ENCODE results near the gene GLIS1. TPM values are rescaled to one million over a fixed set of nuclear protein-coding genes. Genes with fewer than 3 reads are reported as not detected.

GLIS1 gene
- total RNA-seq, 2 donors from 2014 or later: not detected

DNA sequence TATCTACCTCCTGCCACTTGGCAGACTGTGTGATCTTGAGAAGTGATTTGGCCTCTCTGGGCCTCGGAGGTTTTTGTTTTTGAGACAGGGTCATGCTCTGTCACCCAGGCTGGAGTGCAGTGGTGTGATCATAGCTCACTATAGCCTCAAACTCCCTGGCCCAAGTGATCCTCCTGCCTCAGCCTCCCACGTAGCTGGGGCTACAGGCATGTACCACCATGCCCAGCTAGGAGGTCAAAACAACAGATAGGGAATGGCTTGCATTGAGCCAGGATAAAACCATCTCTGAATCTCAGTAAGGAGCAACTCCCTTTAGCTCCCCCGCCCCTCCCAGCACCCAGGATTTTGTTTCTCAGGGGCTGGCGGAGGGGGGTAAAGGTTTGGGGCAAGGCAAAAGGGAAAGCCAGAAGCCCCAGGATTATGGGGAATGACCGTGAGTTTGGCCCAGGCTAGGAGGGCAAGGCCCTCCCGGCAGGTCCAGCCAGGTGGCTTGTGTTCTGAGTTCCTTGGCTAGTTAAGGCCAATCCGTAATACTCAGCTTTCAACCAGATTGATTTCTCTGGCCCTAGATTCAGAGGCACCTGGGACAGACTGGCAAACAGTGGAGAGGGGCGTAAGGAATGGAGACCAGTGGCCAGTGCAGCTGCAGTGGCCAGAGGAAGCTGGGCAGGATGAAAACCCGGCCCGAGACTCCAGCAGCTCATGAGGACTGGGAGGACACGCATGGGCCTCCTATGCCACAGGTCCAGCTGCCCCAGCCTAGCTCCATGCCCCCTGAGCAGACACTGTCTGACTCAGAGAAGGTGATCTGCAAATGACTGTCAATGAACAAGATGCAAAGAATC is 149.7 kb downstream of the GLIS1 start:
- Mint-ChIP-seq H3K27me3 (no peaks in the 10 kb centered on the region), H3K4me1 (peaks cover 5% of the 10 kb centered on the region), H3K4me3 (no peak overlapping the region), H3K36me3 (ENCODE audit: low read depth) (no peaks in the 10 kb centered on the region), H3K27ac (no peak overlapping the region), H3K9me3 (no peaks in the 10 kb centered on the region)
- ATAC-seq (replicated peaks): no peak

DNA sequence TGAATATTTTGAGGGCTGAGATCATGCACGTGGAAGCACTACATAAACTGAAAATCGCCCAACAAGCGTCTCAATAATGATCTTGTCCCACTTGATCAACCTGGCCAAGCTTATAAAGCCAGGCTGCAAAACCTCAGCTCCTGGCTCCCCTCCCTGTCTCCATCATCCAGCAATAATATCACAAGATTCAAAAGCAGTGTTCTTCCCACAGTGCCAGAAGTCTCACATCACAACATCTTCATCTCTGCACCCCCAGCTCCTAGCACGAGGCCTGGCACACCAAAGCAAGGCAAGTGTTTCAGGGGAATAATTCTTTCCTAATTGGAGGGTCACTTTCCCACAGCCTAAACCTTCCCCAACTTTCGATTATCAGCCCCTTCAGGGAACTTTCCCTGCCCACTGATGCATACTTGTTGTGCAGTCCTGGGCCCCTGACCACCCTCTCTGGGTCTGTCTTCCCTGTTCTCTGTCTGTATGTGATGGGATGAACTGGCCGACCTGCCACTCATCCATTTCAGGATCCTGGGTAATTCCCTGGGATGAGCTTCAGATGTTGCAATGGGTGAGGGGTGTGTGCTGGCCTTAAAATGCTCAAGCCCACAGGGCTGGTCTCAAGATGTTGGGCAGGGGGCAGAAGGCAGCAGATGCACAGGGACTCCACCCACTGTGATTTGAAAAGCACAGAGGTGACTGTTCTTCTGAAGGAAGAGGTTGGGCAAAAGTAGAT is 150.7 kb downstream of the GLIS1 start:
- H3K27ac Mint-ChIP-seq: no peak overlapping the region
- H3K4me1 Mint-ChIP-seq: peaks cover 5% of the 10 kb centered on the region
- no peaks in the 10 kb centered on the region for H3K27me3 Mint-ChIP-seq
- ATAC-seq (replicated peaks): no peak
- H3K9me3 Mint-ChIP-seq: no peaks in the 10 kb centered on the region
- H3K4me3 Mint-ChIP-seq: no peak overlapping the region
- H3K36me3 Mint-ChIP-seq (ENCODE audit: low read depth): no peaks in the 10 kb centered on the region

GRCh38 chr1:53587252-53587988 is 151.5 kb downstream of the GLIS1 start:
- ATAC-seq (replicated peaks): no peak
- H3K27me3 Mint-ChIP-seq: no peaks in the 10 kb centered on the region
- no peak overlapping the region for H3K27ac Mint-ChIP-seq
- H3K4me1 Mint-ChIP-seq: peaks cover 5% of the 10 kb centered on the region
- no peaks in the 10 kb centered on the region for H3K36me3 Mint-ChIP-seq (ENCODE audit: low read depth)
- no peak overlapping the region for H3K4me3 Mint-ChIP-seq
- H3K9me3 Mint-ChIP-seq: no peaks in the 10 kb centered on the region

DNA sequence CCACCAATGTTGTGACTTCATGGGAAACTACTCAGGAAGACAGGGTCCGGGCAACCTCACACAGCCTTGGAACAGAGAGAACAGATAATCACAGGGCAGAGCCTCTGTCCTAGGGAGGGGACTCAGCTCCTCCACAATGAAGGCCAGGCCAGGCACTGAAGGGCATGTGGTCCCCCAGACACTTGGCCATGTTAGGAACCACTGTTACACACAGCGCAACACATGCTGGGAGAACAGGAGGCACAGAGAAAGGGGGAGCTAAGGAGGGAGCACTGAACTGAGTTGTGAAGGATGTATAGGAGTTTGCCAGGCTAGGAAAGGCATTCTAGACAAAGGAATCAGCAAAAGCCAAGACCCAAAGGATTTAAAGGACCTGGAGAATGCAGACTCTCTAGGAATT is 152.2 kb downstream of the GLIS1 start:
- no peak for ATAC-seq (replicated peaks)
- Mint-ChIP-seq H3K27ac (no peak overlapping the region), H3K9me3 (no peaks in the 10 kb centered on the region), H3K27me3 (no peaks in the 10 kb centered on the region), H3K4me1 (peaks cover 5% of the 10 kb centered on the region), H3K36me3 (ENCODE audit: low read depth) (no peaks in the 10 kb centered on the region), H3K4me3 (no peak overlapping the region)

DNA sequence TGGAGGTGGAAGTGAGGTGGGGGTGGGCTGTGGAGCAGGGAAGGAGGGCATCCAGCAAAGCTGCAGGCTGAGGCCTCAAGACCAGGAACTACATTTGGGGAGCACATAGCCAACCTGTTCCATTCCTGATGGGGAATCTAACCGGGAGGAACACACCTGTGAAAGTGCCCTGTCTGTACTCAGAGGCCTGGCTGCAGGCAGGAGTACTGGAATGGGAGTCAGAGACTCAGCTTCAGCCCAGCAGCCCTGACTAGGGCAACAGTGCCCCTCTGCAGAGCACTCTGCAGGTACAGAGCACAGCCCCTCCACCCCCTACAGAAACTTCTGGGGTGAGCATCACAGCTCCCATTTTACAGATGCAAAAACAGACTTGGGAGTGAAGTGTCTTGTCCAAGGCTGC is 153.4 kb downstream of the GLIS1 start:
- Mint-ChIP-seq H3K4me3 (no peak overlapping the region), H3K27me3 (no peaks in the 10 kb centered on the region), H3K27ac (no peak overlapping the region), H3K9me3 (no peaks in the 10 kb centered on the region), H3K36me3 (ENCODE audit: low read depth) (no peaks in the 10 kb centered on the region), H3K4me1 (peaks cover 5% of the 10 kb centered on the region)
- no peak for ATAC-seq (replicated peaks)

- Mint-ChIP-seq H3K36me3 (ENCODE audit: low read depth) (no peaks in the 10 kb centered on the region), H3K4me3 (no peak overlapping the region), H3K27ac (no peak overlapping the region), H3K4me1 (peaks cover 5% of the 10 kb centered on the region), H3K9me3 (no peaks in the 10 kb centered on the region), H3K27me3 (no peaks in the 10 kb centered on the region)
- ATAC-seq (replicated peaks): peak; percentile 79
Observed at GRCh38 chr1:53585129-53585528, 153.8 kb downstream of the GLIS1 start.

- H3K27ac Mint-ChIP-seq: no peak overlapping the region
- peaks cover 5% of the 10 kb centered on the region for H3K4me1 Mint-ChIP-seq
- no peaks in the 10 kb centered on the region for H3K27me3 Mint-ChIP-seq
- ATAC-seq (replicated peaks): no peak
- H3K4me3 Mint-ChIP-seq: no peak overlapping the region
- no peaks in the 10 kb centered on the region for H3K9me3 Mint-ChIP-seq
- no peaks in the 10 kb centered on the region for H3K36me3 Mint-ChIP-seq (ENCODE audit: low read depth)
Observed at GRCh38 chr1:53584777-53585107, 154.2 kb downstream of the GLIS1 start.

GRCh38 chr1:53583868-53584776 is 154.8 kb downstream of the GLIS1 start:
- Mint-ChIP-seq H3K4me1 (peaks cover 5% of the 10 kb centered on the region), H3K36me3 (ENCODE audit: low read depth) (no peaks in the 10 kb centered on the region), H3K4me3 (no peak overlapping the region), H3K27me3 (no peaks in the 10 kb centered on the region), H3K27ac (no peak overlapping the region), H3K9me3 (no peaks in the 10 kb centered on the region)
- no peak for ATAC-seq (replicated peaks)

DNA sequence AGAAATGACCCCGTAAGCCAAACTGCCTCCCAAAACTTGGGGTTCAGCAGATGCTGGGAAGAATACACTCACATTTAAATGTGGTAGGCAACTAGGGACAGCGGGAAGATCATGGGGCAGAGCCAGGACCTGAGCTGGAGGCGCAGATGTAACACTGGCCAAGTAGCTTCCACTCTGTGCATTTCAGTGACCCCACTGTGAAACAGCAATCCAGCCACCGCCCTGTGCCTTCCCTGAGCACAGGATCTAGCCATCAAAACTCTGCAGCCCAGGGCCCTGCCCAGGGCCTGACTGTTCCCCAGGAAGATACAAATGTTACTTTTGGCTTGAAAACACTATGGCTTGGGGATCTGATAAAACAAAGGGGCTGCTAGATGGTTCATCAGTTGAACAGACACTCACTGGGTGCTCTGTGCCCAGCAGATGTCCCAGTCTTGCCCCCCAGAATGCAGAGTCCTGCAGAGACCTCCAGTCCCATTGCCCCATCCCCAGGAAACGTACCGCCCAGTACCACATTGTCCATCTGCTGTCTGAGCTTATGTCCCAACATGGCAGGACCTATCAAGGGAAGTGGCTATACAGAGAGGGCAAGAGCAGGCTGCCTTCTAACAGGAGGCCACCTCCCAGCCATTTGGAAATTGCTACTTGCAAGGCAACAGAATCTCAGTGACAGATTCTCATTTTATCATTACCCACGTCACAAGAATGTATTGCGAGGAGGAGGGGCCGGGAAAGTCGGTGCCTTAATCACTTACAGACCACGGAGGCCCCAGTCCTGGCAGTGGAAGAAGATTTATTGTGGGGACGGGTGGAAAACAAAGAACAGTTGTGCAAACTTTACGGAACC is 155.7 kb downstream of the GLIS1 start:
- Mint-ChIP-seq H3K27ac (no peak overlapping the region), H3K4me3 (no peak overlapping the region), H3K4me1 (peaks cover 5% of the 10 kb centered on the region), H3K9me3 (no peaks in the 10 kb centered on the region), H3K27me3 (no peaks in the 10 kb centered on the region), H3K36me3 (ENCODE audit: low read depth) (no peaks in the 10 kb centered on the region)
- no peak for ATAC-seq (replicated peaks)

GRCh38 chr1:53582211-53583020 is 156.5 kb downstream of the GLIS1 start:
- no peak for ATAC-seq (replicated peaks)
- Mint-ChIP-seq H3K4me1 (peaks cover 5% of the 10 kb centered on the region), H3K36me3 (ENCODE audit: low read depth) (no peaks in the 10 kb centered on the region), H3K27me3 (no peaks in the 10 kb centered on the region), H3K4me3 (no peak overlapping the region), H3K9me3 (no peaks in the 10 kb centered on the region), H3K27ac (no peak overlapping the region)

DNA sequence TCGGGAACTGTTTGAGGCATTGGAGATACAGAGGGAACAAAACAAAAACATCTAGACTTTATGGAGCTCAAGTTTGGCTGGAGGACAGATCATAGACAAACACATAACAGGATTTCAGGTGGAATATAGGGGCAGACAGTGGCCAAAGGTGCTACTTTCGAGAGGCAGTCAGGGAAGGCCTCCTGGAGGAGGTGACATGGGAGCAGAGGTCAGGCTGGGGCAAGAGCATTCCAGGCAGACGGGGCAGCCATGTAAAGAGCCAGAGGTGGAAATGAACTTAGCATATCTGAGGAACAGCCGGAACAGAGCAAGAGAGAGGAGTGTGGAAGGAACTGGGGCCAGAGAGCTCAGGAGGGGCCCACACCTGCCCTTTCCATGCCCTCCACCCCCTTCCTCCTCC is 157.5 kb downstream of the GLIS1 start:
- Mint-ChIP-seq H3K36me3 (ENCODE audit: low read depth) (no peaks in the 10 kb centered on the region), H3K4me1 (peaks cover 5% of the 10 kb centered on the region), H3K9me3 (no peaks in the 10 kb centered on the region), H3K4me3 (no peak overlapping the region), H3K27me3 (no peaks in the 10 kb centered on the region), H3K27ac (no peak overlapping the region)
- ATAC-seq (replicated peaks): no peak

GRCh38 chr1:53580739-53581475 is 158.1 kb downstream of the GLIS1 start:
- H3K9me3 Mint-ChIP-seq: no peaks in the 10 kb centered on the region
- H3K27ac Mint-ChIP-seq: no peak overlapping the region
- no peaks in the 10 kb centered on the region for H3K27me3 Mint-ChIP-seq
- H3K4me3 Mint-ChIP-seq: no peak overlapping the region
- H3K36me3 Mint-ChIP-seq (ENCODE audit: low read depth): no peaks in the 10 kb centered on the region
- H3K4me1 Mint-ChIP-seq: peaks cover 5% of the 10 kb centered on the region
- no peak for ATAC-seq (replicated peaks)
